ENCODE measurements around the gene MAP1B. TPM values are rescaled to one million over a fixed set of nuclear protein-coding genes. Genes with fewer than 3 reads are reported as not detected.

Gene MAP1B
- total RNA-seq, 1 experiment from 2014 or later = 8.9 TPM

- peaks cover 1 to 14% of the 10 kb centered on the region in 2 experiments; a peak in 3 of 4 replicates for H3K4me1 ChIP-seq (ENCODE audit: control insufficient read depth in 1 of 2, insufficient read depth in 2 of 2, low read length in 2 of 2)
Measured at GRCh38 chr5:72241346-72242003, 134.2 kb downstream of the MAP1B start.

More at GRCh38 chr5:72241346-72242003, 134.2 kb downstream of the MAP1B start:
- H4K20me1 ChIP-seq (ENCODE audit: insufficient read depth) = peaks cover 7% of the 10 kb centered on the region; the same call in 1 of the 2 replicates
- H3K9ac ChIP-seq (ENCODE audit: low read length) = no peak overlapping the region
- no peaks in the 10 kb centered on the region for H3K9me2 ChIP-seq (ENCODE audit: insufficient read depth)
- intact Hi-C loops (cut with micrococcal nuclease) = no loop called here
- H3K27me3 ChIP-seq (ENCODE audit: insufficient read depth, low read length) = no peaks in the 10 kb centered on the region
- RAD21 ChIA-PET (ENCODE audit: low non-redundant PET in 1 of 2, low total read pairs in 2 of 2, uncharacterized antibody in 2 of 2, unreplicated experiment in 2 of 2) = no interaction called here
- POLR2A ChIA-PET = no interaction called here
- DNase-seq (ENCODE audit: low read depth, low spot score) = no peak
- TF ChIP-seq JUND (IDR thresholded peaks at IDR 0.05) (no peak), CBX3 (IDR thresholded peaks at IDR 0.05; ENCODE audit: low read depth) (no peak), ATF3 (IDR thresholded peaks at IDR 0.05) (no peak), EZH2 (IDR thresholded peaks at IDR 0.05) (no peak), TCF7L2 (IDR thresholded peaks at IDR 0.05; ENCODE audit: borderline replicate concordance, extremely low read depth, insufficient read depth, insufficient read length) (no peak), ZBTB33 (IDR thresholded peaks at IDR 0.05; ENCODE audit: extremely low read depth, insufficient replicate concordance, low read length) (no peak), SP1 (IDR thresholded peaks at IDR 0.05; ENCODE audit: low read depth) (no peak), SRF (IDR thresholded peaks at IDR 0.05; ENCODE audit: low read depth) (no peak), MAX (IDR thresholded peaks at IDR 0.05) (no peak), POLR2A (IDR thresholded peaks at IDR 0.05; ENCODE audit: borderline replicate concordance, extremely low read depth, insufficient read depth, insufficient read length) (no peak), REST (IDR thresholded peaks at IDR 0.05; ENCODE audit: low read depth) (no peak), ELF1 (IDR thresholded peaks at IDR 0.05; ENCODE audit: borderline replicate concordance, low read depth) (no peak), YY1 (IDR thresholded peaks at IDR 0.05; ENCODE audit: extremely low read depth, insufficient replicate concordance, low read depth, low read length) (no peak), POLR2AphosphoS5 (IDR thresholded peaks at IDR 0.05; ENCODE audit: low read depth, low read length) (no peak), CEBPB (IDR thresholded peaks at IDR 0.05; ENCODE audit: low read depth) (no peak), EGR1 (IDR thresholded peaks at IDR 0.05; ENCODE audit: low read depth) (no peak), FOSL1 (IDR thresholded peaks at IDR 0.05; ENCODE audit: low read depth) (no peak), CTCF (IDR thresholded peaks at IDR 0.05 in 2 of 3, conservative IDR thresholded peaks at IDR 0.05 in 1 of 3; ENCODE audit: borderline replicate concordance in 1 of 3, insufficient read depth in 1 of 3, low read depth in 2 of 3, low read length in 2 of 3) (no peak), EZH2phosphoT487 (IDR thresholded peaks at IDR 0.05; ENCODE audit: borderline replicate concordance) (no peak)
- ATAC-seq = no peak
- H3K4me2 ChIP-seq (ENCODE audit: low read length) = no peak overlapping the region
- BruUV-seq (replicated peaks) = no TSS peak
- H3K27ac ChIP-seq (ENCODE audit: low read depth, low read length) = no peak overlapping the region
- no peak overlapping the region for H3K4me3 ChIP-seq (replicated peaks in 1 of 2; ENCODE audit: low read depth in 1 of 2, low read length in 2 of 2)
- peaks cover 0 to 10% of the 10 kb centered on the region in 2 experiments; a peak in 1 of 4 replicates for H3K36me3 ChIP-seq (ENCODE audit: control insufficient read depth in 1 of 2, insufficient read depth in 2 of 2, low read length in 2 of 2)
- H3K79me2 ChIP-seq (ENCODE audit: insufficient read depth, low read length) = peaks cover 67% of the 10 kb centered on the region
- H3K9me3 ChIP-seq (ENCODE audit: control insufficient read depth in 1 of 2, insufficient read depth in 1 of 2, low read depth in 1 of 2, low read length in 2 of 2) = no peaks in the 10 kb centered on the region
- CTCF ChIA-PET = no interaction called here
- H2AFZ ChIP-seq (ENCODE audit: low read depth, low read length, poor library complexity, severe bottlenecking) = no peak overlapping the region
